GM12878 (cell line): ENCODE measurements around the gene DAZAP1.

ENCODE experiments used
- CBX3 ChIP-seq: fragments of 200-600 bp; sonication (generic); IDR thresholded peaks from 2 replicates; pipeline ENCODE4 v1.6.1; 2016; ENCODE audit warnings: low read depth, borderline replicate concordance
- GABPA ChIP-seq: IDR thresholded peaks from 2 replicates; pipeline ENCODE4 v1.6.1; 2014; ENCODE audit warnings: antibody characterized with exemption, low read depth, mild to moderate bottlenecking, inconsistent platforms
- KDM1A ChIP-seq: fragments of 200-600 bp; sonication (generic); IDR thresholded peaks from 2 replicates; pipeline ENCODE4 v1.6.1; 2016; ENCODE audit warnings: borderline replicate concordance
- POLR2A ChIP-seq: IDR thresholded peaks from 2 replicates; pipeline ENCODE4 v1.6.1; 2011; ENCODE audit warnings: low read depth, mild to moderate bottlenecking, low read length
- YY1 ChIP-seq: IDR thresholded peaks from 2 replicates; pipeline ENCODE4 v1.6.1; 2011; ENCODE audit warnings: low read depth, mild to moderate bottlenecking, low read length
- ZNF274 ChIP-seq: IDR thresholded peaks from one replicate; pipeline ENCODE4 v1.8.0; 2011; ENCODE audit not compliant: insufficient read length, insufficient read depth
- TF ChIP-seq, protein P1 (sequence below): IDR thresholded peaks from 2 replicates; pipeline ENCODE4 v1.6.1; 2012; ENCODE audit warnings: low read length, inconsistent platforms
- TF ChIP-seq, protein P2 (sequence below): IDR thresholded peaks from 2 replicates; pipeline ENCODE4 v1.6.1; 2012; ENCODE audit warnings: mild to moderate bottlenecking, low read depth, low read length

DNA sequence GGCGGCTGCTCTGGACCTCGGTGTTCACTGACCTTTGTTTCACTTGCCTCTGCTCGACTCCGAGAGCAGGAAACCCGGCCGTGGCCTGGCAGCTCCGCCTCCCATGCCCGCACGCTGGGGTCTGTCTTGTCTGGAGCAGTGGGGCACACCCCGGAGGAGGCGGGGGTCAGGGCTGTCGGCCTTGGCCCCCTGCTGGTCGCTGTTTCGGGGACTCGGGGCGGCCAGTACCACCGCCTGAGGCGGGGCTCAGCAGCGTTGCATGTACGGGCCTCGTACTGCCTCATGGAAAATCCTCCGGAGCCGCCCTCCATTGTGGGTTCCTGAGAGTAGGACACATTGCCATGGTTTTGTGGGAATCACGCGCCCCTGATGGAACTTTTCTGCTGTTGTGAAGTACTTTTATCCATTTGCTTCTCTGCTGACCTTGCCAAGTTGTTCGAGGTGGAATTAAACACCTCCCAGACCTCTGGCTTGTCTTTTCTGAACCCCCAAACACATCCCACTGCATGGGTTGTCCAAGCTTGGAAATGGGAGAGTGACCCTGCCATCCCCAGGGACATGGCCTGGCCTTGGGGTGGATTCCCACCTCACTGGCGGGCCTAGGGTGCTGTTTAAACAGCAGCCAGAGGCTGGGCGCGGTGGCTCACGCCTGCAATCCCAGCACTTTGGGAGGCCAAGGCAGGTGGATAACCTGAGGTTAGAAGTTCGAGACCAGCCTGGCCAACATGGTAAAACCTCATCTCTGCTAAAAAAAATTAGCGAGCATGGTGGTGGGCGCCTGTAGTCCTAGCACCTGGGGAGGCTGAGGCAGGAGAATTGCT, 29.2 kb upstream of the DAZAP1 start:
- TF ChIP-seq CBX3 (no peak), KDM1A (no peak), YY1 (no peak), ZNF274 (no peak), POLR2A (no peak), GABPA (no peak)
- TF ChIP-seq, protein P1, sequence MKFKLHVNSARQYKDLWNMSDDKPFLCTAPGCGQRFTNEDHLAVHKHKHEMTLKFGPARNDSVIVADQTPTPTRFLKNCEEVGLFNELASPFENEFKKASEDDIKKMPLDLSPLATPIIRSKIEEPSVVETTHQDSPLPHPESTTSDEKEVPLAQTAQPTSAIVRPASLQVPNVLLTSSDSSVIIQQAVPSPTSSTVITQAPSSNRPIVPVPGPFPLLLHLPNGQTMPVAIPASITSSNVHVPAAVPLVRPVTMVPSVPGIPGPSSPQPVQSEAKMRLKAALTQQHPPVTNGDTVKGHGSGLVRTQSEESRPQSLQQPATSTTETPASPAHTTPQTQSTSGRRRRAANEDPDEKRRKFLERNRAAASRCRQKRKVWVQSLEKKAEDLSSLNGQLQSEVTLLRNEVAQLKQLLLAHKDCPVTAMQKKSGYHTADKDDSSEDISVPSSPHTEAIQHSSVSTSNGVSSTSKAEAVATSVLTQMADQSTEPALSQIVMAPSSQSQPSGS, result no peak
- TF ChIP-seq, protein P2, sequence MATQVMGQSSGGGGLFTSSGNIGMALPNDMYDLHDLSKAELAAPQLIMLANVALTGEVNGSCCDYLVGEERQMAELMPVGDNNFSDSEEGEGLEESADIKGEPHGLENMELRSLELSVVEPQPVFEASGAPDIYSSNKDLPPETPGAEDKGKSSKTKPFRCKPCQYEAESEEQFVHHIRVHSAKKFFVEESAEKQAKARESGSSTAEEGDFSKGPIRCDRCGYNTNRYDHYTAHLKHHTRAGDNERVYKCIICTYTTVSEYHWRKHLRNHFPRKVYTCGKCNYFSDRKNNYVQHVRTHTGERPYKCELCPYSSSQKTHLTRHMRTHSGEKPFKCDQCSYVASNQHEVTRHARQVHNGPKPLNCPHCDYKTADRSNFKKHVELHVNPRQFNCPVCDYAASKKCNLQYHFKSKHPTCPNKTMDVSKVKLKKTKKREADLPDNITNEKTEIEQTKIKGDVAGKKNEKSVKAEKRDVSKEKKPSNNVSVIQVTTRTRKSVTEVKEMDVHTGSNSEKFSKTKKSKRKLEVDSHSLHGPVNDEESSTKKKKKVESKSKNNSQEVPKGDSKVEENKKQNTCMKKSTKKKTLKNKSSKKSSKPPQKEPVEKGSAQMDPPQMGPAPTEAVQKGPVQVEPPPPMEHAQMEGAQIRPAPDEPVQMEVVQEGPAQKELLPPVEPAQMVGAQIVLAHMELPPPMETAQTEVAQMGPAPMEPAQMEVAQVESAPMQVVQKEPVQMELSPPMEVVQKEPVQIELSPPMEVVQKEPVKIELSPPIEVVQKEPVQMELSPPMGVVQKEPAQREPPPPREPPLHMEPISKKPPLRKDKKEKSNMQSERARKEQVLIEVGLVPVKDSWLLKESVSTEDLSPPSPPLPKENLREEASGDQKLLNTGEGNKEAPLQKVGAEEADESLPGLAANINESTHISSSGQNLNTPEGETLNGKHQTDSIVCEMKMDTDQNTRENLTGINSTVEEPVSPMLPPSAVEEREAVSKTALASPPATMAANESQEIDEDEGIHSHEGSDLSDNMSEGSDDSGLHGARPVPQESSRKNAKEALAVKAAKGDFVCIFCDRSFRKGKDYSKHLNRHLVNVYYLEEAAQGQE, result no peak
